ENCODE results near the gene C2CD3. TPM values are rescaled to one million over a fixed set of nuclear protein-coding genes. Genes with fewer than 3 reads are reported as not detected.

Gene C2CD3
- polyA plus RNA-seq, 3 donors, result 0.87 to 12.1 (median 2.9) TPM

DNA sequence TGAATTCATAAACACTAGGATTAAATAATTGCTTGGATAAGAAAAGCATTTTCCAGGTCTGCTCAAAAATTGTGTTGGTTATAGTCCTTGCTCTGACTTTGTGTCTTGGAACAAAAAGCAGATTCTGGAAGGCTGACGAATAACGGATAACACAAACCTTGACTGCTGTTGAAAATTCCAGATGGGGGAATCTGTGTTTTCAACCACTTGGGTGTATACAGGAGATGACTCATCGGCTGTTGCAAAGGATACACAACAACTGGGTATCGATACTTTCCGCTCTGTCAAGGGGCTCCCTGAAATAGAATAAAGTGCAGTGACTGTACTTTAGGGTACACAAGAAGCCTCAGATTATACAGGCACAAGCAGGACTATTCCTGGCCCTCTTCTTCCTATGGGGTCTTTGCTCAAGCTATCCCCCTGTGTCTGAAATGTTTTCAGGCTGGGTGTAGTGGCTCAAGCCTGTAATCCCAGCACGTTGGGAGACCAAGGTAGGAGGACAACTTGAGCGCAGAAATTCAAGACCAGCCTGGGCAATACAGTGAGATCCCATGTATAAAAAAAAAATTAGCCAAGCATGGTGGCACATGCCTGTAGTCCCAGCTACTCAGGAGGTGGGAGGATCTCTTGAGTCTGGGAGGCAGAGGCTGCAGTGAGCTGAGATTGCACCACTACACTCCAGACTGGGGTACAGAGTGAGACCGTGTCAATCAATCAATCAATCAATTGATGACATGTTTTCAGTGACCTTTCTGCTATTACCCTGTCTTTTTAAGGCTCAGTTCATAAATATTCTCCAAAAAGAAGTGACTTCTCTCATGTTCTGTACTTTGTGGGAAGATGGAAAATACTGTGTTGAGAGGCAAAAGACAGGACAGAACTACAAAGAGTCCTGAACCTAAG lies 113.3 kb downstream of the C2CD3 start:
- no peaks in the 10 kb centered on the region for H3K4me1 Mint-ChIP-seq
- intact Hi-C loops (cut with micrococcal nuclease), result no loop called here
- H3K27ac ChIP-seq (ENCODE audit: low read depth in 1 of 2, low read length in 2 of 2), result no peak overlapping the region
- no peaks in the 10 kb centered on the region for H3K9me3 ChIP-seq (replicated peaks in 1 of 2; ENCODE audit: control insufficient read depth in 1 of 2, insufficient read depth in 1 of 2, low read length in 2 of 2)
- H3K4me1 ChIP-seq (ENCODE audit: control insufficient read depth in 1 of 2, insufficient read depth in 2 of 2, low read length in 2 of 2), result no peaks in the 10 kb centered on the region
- H3K9me3 Mint-ChIP-seq, result peaks cover 0 to 5% (median 0%) of the 10 kb centered on the region in 7 donors
- no peak overlapping the region for H2AFZ ChIP-seq (ENCODE audit: insufficient read depth, low read depth, low read length, poor library complexity, severe bottlenecking)
- H4K20me1 ChIP-seq (ENCODE audit: insufficient read depth, low read length), result no peaks in the 10 kb centered on the region
- H3K4me3 Mint-ChIP-seq, result no peak overlapping the region
- DNase-seq, result no peak
- 90% methylated on average over 7 of the region's 8 CpGs for WGBS (ENCODE audit: insufficient coverage)
- H3K36me3 ChIP-seq (replicated peaks in 1 of 2; ENCODE audit: control insufficient read depth in 1 of 2, insufficient read depth in 2 of 2, low read length in 2 of 2), result peaks cover 4 to 45% of the 10 kb centered on the region in 2 donors
- H3K4me3 ChIP-seq (replicated peaks in 1 of 3; ENCODE audit: low read depth in 2 of 3, low read length in 3 of 3), result no peak overlapping the region
- peaks cover 35 to 55% of the 10 kb centered on the region in 2 donors for H3K36me3 Mint-ChIP-seq
- no peaks in the 10 kb centered on the region for H3K27me3 Mint-ChIP-seq (ENCODE audit: low read depth in 3 of 3)
- no peak overlapping the region for H3K27ac Mint-ChIP-seq
- TF ChIP-seq, protein P1, sequence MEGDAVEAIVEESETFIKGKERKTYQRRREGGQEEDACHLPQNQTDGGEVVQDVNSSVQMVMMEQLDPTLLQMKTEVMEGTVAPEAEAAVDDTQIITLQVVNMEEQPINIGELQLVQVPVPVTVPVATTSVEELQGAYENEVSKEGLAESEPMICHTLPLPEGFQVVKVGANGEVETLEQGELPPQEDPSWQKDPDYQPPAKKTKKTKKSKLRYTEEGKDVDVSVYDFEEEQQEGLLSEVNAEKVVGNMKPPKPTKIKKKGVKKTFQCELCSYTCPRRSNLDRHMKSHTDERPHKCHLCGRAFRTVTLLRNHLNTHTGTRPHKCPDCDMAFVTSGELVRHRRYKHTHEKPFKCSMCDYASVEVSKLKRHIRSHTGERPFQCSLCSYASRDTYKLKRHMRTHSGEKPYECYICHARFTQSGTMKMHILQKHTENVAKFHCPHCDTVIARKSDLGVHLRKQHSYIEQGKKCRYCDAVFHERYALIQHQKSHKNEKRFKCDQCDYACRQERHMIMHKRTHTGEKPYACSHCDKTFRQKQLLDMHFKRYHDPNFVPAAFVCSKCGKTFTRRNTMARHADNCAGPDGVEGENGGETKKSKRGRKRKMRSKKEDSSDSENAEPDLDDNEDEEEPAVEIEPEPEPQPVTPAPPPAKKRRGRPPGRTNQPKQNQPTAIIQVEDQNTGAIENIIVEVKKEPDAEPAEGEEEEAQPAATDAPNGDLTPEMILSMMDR (IDR thresholded peaks at IDR 0.05), result no peak
- H3K27me3 ChIP-seq (ENCODE audit: control insufficient read depth in 2 of 2, insufficient read depth in 2 of 2, low read length in 2 of 2), result no peaks in the 10 kb centered on the region
- no peak overlapping the region for H3K4me2 ChIP-seq (replicated peaks; ENCODE audit: extremely low read depth, low read length, poor library complexity, severe bottlenecking)
- no peaks in the 10 kb centered on the region for H3K79me2 ChIP-seq (ENCODE audit: insufficient read depth, low read length)
- no peak overlapping the region for H3K9ac ChIP-seq (ENCODE audit: insufficient read depth, low read length, poor library complexity, severe bottlenecking)

DNA sequence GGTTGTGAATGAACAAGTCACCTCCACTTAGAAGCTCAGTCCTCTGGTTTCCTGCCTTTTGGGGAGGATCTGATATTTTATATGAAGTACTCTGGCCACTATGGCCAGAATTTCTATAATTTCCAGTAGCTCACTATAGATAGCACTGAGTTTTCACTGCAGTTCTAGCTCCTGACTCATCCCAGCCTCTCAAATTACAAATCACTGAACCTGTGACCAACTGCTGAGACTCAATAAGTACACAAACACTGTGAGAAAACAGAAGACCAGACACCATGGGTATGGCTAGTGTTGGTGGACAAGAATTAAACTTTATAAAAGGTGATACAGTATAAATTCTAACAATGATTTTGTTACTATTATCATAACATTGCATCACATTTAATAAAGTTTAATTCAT lies 114.9 kb downstream of the C2CD3 start:
- TF ChIP-seq, protein P1 (IDR thresholded peaks at IDR 0.05), result no peak
- Histone ChIP-seq H2AFZ (ENCODE audit: insufficient read depth, low read depth, low read length, poor library complexity, severe bottlenecking) (no peak overlapping the region), H3K4me3 (replicated peaks in 1 of 3; ENCODE audit: low read depth in 2 of 3, low read length in 3 of 3) (no peak overlapping the region), H3K4me2 (replicated peaks; ENCODE audit: extremely low read depth, low read length, poor library complexity, severe bottlenecking) (no peak overlapping the region), H3K36me3 (replicated peaks in 1 of 2; ENCODE audit: control insufficient read depth in 1 of 2, insufficient read depth in 2 of 2, low read length in 2 of 2) (peaks cover 6 to 58% of the 10 kb centered on the region in 2 donors), H3K9me3 (replicated peaks in 1 of 2; ENCODE audit: control insufficient read depth in 1 of 2, insufficient read depth in 1 of 2, low read length in 2 of 2) (no peaks in the 10 kb centered on the region), H3K27me3 (ENCODE audit: control insufficient read depth in 2 of 2, insufficient read depth in 2 of 2, low read length in 2 of 2) (no peaks in the 10 kb centered on the region), H3K79me2 (ENCODE audit: insufficient read depth, low read length) (no peaks in the 10 kb centered on the region), H4K20me1 (ENCODE audit: insufficient read depth, low read length) (no peaks in the 10 kb centered on the region), H3K27ac (ENCODE audit: low read depth in 1 of 2, low read length in 2 of 2) (no peak overlapping the region), H3K4me1 (ENCODE audit: control insufficient read depth in 1 of 2, insufficient read depth in 2 of 2, low read length in 2 of 2) (no peaks in the 10 kb centered on the region), H3K9ac (ENCODE audit: insufficient read depth, low read length, poor library complexity, severe bottlenecking) (no peak overlapping the region)
- Mint-ChIP-seq H3K27me3 (ENCODE audit: low read depth in 3 of 3) (no peaks in the 10 kb centered on the region), H3K4me3 (no peak overlapping the region), H3K4me1 (no peaks in the 10 kb centered on the region), H3K36me3 (peaks cover 31 to 49% of the 10 kb centered on the region in 2 donors), H3K27ac (peak overlapping the region in 1 of 7 donors; percentile 32), H3K9me3 (peaks cover 0 to 5% (median 0%) of the 10 kb centered on the region in 7 donors)
- intact Hi-C loops (cut with micrococcal nuclease), result no loop called here
- DNase-seq, result no peak

Data from CD14-positive monocyte (primary cell).